Trophoblast cell (in vitro differentiated cells and primary cell): ENCODE measurements around the gene NENF.

ENCODE experiments used
- DNase-seq, 2 donors: peaks; one replicate each; pipeline ENCODE4 v3.0.0-alpha.2; 2016
- H2AFZ ChIP-seq: 2 replicates; pipeline ENCODE4 v1.6.1; 2013; ENCODE audit warnings: low read length, moderate library complexity, mild to moderate bottlenecking; ENCODE audit not compliant: insufficient read depth, poor library complexity
- H2AK5ac ChIP-seq: 2 replicates; pipeline ENCODE4 v1.6.1; 2013; ENCODE audit warnings: mild to moderate bottlenecking, low read length
- H2BK120ac ChIP-seq: 2 replicates; pipeline ENCODE4 v1.6.1; 2013; ENCODE audit warnings: low read length, mild to moderate bottlenecking, moderate library complexity; ENCODE audit not compliant: insufficient read depth, poor library complexity
- H2BK12ac ChIP-seq: 2 replicates; pipeline ENCODE4 v1.6.1; 2013; ENCODE audit warnings: mild to moderate bottlenecking, low read length, moderate library complexity
- H2BK5ac ChIP-seq: 2 replicates; pipeline ENCODE4 v1.6.1; 2013; ENCODE audit warnings: low read length, low read depth, moderate library complexity, mild to moderate bottlenecking; ENCODE audit not compliant: poor library complexity
- H3K14ac ChIP-seq: 2 replicates; pipeline ENCODE4 v1.6.1; 2013; ENCODE audit warnings: mild to moderate bottlenecking, low read length
- H3K18ac ChIP-seq: 2 replicates; pipeline ENCODE4 v1.6.1; 2013; ENCODE audit warnings: mild to moderate bottlenecking, low read length
- H3K23ac ChIP-seq: 2 replicates; pipeline ENCODE4 v1.6.1; 2013; ENCODE audit warnings: low read length
- H3K27ac ChIP-seq: 2 replicates; pipeline ENCODE4 v1.5.1; 2013; ENCODE audit warnings: low read depth, mild to moderate bottlenecking, inconsistent platforms, low read length, moderate library complexity
- H3K27me3 ChIP-seq: 2 replicates; pipeline ENCODE4 v1.6.1; 2013; ENCODE audit warnings: inconsistent platforms, mild to moderate bottlenecking, low read length, moderate library complexity; ENCODE audit not compliant: insufficient read depth
- H3K36me3 ChIP-seq, 2 experiments: 1 replicate in 1 of 2; 2 replicates in 1 of 2; pipeline ENCODE4 v1.6.1; 2013; ENCODE audit warnings: low read length in 2 of 2, mild to moderate bottlenecking in 2 of 2, moderate library complexity in 1 of 2; ENCODE audit not compliant: insufficient read depth in 2 of 2, control insufficient read depth in 1 of 2
- H3K4ac ChIP-seq: 2 replicates; pipeline ENCODE4 v1.6.1; 2013; ENCODE audit warnings: low read depth, mild to moderate bottlenecking, low read length, moderate library complexity
- H3K4me1 ChIP-seq, 2 experiments: 1 replicate in 1 of 2; 2 replicates in 1 of 2; pipeline ENCODE4 v1.6.1; 2013; ENCODE audit warnings: low read length in 2 of 2, mild to moderate bottlenecking in 2 of 2, moderate library complexity in 1 of 2; ENCODE audit not compliant: insufficient read depth in 2 of 2, control insufficient read depth in 1 of 2
- H3K4me2 ChIP-seq: 2 replicates; pipeline ENCODE4 v1.6.1; 2013; ENCODE audit warnings: inconsistent platforms, mild to moderate bottlenecking, low read length, moderate library complexity
- H3K4me3 ChIP-seq: 2 replicates; pipeline ENCODE4 v1.5.1; 2013; ENCODE audit warnings: mild to moderate bottlenecking, low read depth, low read length, inconsistent platforms
- H3K79me1 ChIP-seq: one replicate; pipeline ENCODE4 v1.6.1; 2013; ENCODE audit warnings: low read length
- H3K79me2 ChIP-seq: 2 replicates; pipeline ENCODE4 v1.6.1; 2013; ENCODE audit warnings: low read length, mild to moderate bottlenecking; ENCODE audit not compliant: control insufficient read depth, insufficient read depth, poor library complexity
- H3K9ac ChIP-seq: 2 replicates; pipeline ENCODE4 v1.6.1; 2013; ENCODE audit warnings: mild to moderate bottlenecking, low read length
- H3K9me3 ChIP-seq: 2 replicates; pipeline ENCODE4 v1.6.1; 2013; ENCODE audit warnings: low read depth, mild to moderate bottlenecking, control low read depth, inconsistent platforms, low read length; ENCODE audit not compliant: insufficient read depth
- H4K12ac ChIP-seq: 2 replicates; pipeline ENCODE4 v1.6.1; 2013; ENCODE audit warnings: low read depth, mild to moderate bottlenecking, low read length, moderate library complexity
- H4K8ac ChIP-seq: 2 replicates; pipeline ENCODE4 v1.6.1; 2013; ENCODE audit warnings: low read depth, mild to moderate bottlenecking, low read length, moderate library complexity
- H4K91ac ChIP-seq: one replicate; pipeline ENCODE4 v1.6.1; 2013; ENCODE audit warnings: low read depth, mild to moderate bottlenecking, low read length, moderate library complexity
- WGBS: extraction: QIAGEN DNeasy Blood & Tissue Kit; methylation state at CpG from one replicate; pipeline ENCODE4 v1.1.7; 2013; ENCODE audit warnings: missing lambda C conversion rate; ENCODE audit not compliant: insufficient read length, insufficient coverage; ENCODE audit errors: extremely low coverage; 5-methylcytosine and 5-hydroxymethylcytosine counted together

Gene NENF

DNA sequence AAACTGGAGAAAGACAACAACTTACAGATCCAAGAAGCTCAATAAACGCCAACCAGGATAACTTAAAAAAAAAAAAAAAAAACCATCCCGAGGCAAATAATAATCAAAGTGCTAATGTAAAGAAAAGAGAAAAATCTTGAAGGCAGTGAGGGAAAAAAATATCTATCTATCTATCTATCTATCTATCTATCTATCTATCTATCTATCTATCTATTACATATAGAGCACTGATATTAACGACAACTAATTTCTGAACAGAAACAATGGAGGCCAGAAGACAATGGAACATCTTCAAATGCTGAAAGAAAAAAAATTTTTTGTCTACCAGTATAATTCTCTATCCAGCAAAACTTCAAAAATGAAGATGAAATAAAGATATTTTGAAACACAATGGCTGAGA lies 36.1 kb upstream of the NENF start:
- Histone ChIP-seq H3K4me1 (no peaks in the 10 kb centered on the region), H2AFZ (no peak overlapping the region), H3K9me3 (no peaks in the 10 kb centered on the region), H3K27me3 (no peaks in the 10 kb centered on the region), H2BK12ac (no peak overlapping the region), H3K36me3 (no peaks in the 10 kb centered on the region), H4K8ac (no peak overlapping the region), H3K18ac (no peak overlapping the region), H3K4ac (no peak overlapping the region), H4K91ac (no peak overlapping the region), H3K79me2 (no peaks in the 10 kb centered on the region), H2AK5ac (no peak overlapping the region), H3K23ac (no peak overlapping the region), H4K12ac (no peak overlapping the region), H3K9ac (no peak overlapping the region), H3K4me3 (no peak overlapping the region), H2BK120ac (no peak overlapping the region), H2BK5ac (no peak overlapping the region), H3K27ac (no peak overlapping the region), H3K14ac (no peak overlapping the region), H3K79me1 (no peaks in the 10 kb centered on the region), H3K4me2 (no peak overlapping the region)
- DNase-seq: no peak
- no CpG with 5 or more reads among the region's 3 CpGs for WGBS

GRCh38 chr1:212397171-212397570 lies 35.5 kb upstream of the NENF start:
- no CpG with 5 or more reads among the region's 1 CpG for WGBS
- H3K36me3 ChIP-seq: no peaks in the 10 kb centered on the region
- no peak overlapping the region for H4K8ac ChIP-seq

DNA sequence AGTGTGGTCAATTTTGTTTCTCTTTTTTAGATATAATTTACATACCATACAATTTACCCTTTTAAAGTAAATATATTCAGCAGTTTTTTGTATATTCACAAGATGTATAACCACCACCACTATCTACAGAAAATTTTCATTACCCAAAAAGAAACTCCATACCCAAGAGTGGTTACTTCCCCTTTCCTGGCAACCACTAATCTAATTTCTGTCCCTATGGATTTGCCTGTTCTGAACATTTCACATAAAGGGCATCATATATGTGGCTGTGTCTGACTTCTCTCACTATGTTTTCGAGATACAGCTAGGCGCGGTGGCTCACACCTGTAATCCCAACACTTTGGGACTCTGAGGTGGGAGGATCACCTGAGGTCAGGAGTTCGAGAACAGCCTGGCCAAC lies 31.7 kb upstream of the NENF start:
- WGBS: no CpG with 5 or more reads among the region's 4 CpGs
- no peaks in the 10 kb centered on the region for H3K79me2 ChIP-seq
- H4K8ac ChIP-seq: no peak overlapping the region
- H4K12ac ChIP-seq: no peak overlapping the region
- H3K27me3 ChIP-seq: no peaks in the 10 kb centered on the region
- no peak overlapping the region for H3K18ac ChIP-seq
- H3K9me3 ChIP-seq: no peaks in the 10 kb centered on the region
- no peaks in the 10 kb centered on the region for H3K4me1 ChIP-seq
- no peak for DNase-seq
- no peak overlapping the region for H3K27ac ChIP-seq
- H4K91ac ChIP-seq: no peak overlapping the region
- H3K36me3 ChIP-seq: no peaks in the 10 kb centered on the region
- H3K9ac ChIP-seq: no peak overlapping the region
- H2AK5ac ChIP-seq: no peak overlapping the region
- no peak overlapping the region for H3K4ac ChIP-seq
- no peak overlapping the region for H3K14ac ChIP-seq
- H3K4me2 ChIP-seq: no peak overlapping the region
- no peak overlapping the region for H2BK120ac ChIP-seq
- no peaks in the 10 kb centered on the region for H3K79me1 ChIP-seq
- no peak overlapping the region for H3K23ac ChIP-seq
- no peak overlapping the region for H2BK5ac ChIP-seq
- H2BK12ac ChIP-seq: no peak overlapping the region
- H3K4me3 ChIP-seq: no peak overlapping the region
- H2AFZ ChIP-seq: no peak overlapping the region

More at GRCh38 chr1:212397171-212397570, 35.5 kb upstream of the NENF start:
- Histone ChIP-seq H3K14ac (no peak overlapping the region), H3K27ac (no peak overlapping the region), H3K9me3 (no peaks in the 10 kb centered on the region), H3K4me1 (no peaks in the 10 kb centered on the region), H2BK12ac (no peak overlapping the region), H3K27me3 (no peaks in the 10 kb centered on the region), H3K4ac (no peak overlapping the region), H2BK120ac (no peak overlapping the region), H3K4me3 (no peak overlapping the region), H2AK5ac (no peak overlapping the region), H4K12ac (no peak overlapping the region), H4K91ac (no peak overlapping the region), H3K18ac (no peak overlapping the region), H3K9ac (no peak overlapping the region), H3K79me2 (no peaks in the 10 kb centered on the region), H2BK5ac (no peak overlapping the region), H3K79me1 (no peaks in the 10 kb centered on the region), H2AFZ (no peak overlapping the region), H3K4me2 (no peak overlapping the region), H3K23ac (no peak overlapping the region)
- DNase-seq: no peak

DNA sequence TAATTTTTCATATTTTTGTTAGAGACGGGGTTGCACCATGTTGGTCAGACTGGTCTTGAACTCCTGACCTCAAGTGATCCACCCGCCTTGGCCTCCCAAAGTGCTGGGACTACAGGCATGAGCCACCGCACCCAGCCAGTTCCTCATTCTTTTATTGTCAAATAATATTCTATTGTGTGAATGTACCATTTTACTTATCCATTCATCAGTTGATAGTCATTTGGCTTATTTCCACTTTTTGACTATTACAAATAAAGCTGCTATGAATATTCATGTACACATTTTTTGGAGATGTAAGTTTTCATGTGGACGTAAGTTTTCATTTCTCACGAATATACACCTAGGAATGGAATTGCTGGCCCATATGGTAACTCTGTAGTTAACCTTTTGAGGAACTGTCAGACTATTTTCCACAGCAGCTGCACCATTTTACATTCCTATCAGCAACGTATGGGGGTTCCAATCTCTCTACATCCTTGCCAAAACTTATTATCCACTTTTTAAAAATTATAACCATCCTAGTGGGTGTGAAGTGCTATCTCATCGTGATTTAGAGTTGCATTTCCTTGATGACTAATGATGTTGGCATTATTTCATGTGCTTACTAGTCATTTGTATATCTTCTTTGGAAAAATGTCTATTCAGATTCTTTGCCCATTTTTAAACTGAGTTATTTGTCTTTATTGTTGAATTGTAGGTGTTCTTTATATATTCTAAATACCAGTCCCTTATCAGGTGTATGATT lies 30.7 kb upstream of the NENF start:
- Histone ChIP-seq H4K12ac (no peak overlapping the region), H3K4me1 (no peaks in the 10 kb centered on the region), H3K4me3 (no peak overlapping the region), H2BK120ac (no peak overlapping the region), H3K9me3 (peaks cover 1% of the 10 kb centered on the region), H3K9ac (no peak overlapping the region), H3K23ac (no peak overlapping the region), H3K79me1 (no peaks in the 10 kb centered on the region), H3K14ac (no peak overlapping the region), H2AFZ (no peak overlapping the region), H3K79me2 (no peaks in the 10 kb centered on the region), H2AK5ac (no peak overlapping the region), H3K4ac (no peak overlapping the region), H3K18ac (no peak overlapping the region), H3K4me2 (no peak overlapping the region), H4K8ac (no peak overlapping the region), H3K36me3 (peaks cover 2 to 5% of the 10 kb centered on the region in 2 experiments), H3K27me3 (no peaks in the 10 kb centered on the region), H2BK12ac (no peak overlapping the region), H4K91ac (no peak overlapping the region), H3K27ac (no peak overlapping the region), H2BK5ac (no peak overlapping the region)
- no CpG with 5 or more reads among the region's 7 CpGs for WGBS
- peak; percentile 28 to 75 for DNase-seq
